ENCODE results near the gene OR1N2.

Gene OR1N2

GRCh38 chr9:122546196-122546595 is 6.7 kb upstream of the OR1N2 start:
- no peak for DNase-seq
- in situ Hi-C loops (cut with HindIII; ENCODE audit: low pct_ligation_motif_present, low sequenced_read_pairs) = no loop called here
- H3K27ac ChIP-seq = no peak overlapping the region
- no peak overlapping the region for H3K4me3 ChIP-seq (ENCODE audit: low read depth, low read length)
- H3K36me3 ChIP-seq (replicated peaks) = no peaks in the 10 kb centered on the region
- TF ChIP-seq, protein P1, sequence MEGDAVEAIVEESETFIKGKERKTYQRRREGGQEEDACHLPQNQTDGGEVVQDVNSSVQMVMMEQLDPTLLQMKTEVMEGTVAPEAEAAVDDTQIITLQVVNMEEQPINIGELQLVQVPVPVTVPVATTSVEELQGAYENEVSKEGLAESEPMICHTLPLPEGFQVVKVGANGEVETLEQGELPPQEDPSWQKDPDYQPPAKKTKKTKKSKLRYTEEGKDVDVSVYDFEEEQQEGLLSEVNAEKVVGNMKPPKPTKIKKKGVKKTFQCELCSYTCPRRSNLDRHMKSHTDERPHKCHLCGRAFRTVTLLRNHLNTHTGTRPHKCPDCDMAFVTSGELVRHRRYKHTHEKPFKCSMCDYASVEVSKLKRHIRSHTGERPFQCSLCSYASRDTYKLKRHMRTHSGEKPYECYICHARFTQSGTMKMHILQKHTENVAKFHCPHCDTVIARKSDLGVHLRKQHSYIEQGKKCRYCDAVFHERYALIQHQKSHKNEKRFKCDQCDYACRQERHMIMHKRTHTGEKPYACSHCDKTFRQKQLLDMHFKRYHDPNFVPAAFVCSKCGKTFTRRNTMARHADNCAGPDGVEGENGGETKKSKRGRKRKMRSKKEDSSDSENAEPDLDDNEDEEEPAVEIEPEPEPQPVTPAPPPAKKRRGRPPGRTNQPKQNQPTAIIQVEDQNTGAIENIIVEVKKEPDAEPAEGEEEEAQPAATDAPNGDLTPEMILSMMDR (IDR thresholded peaks at IDR 0.05; ENCODE audit: low read depth, low read length, missing control alignments) = no peak
- H3K27me3 ChIP-seq (replicated peaks) = no peaks in the 10 kb centered on the region

GRCh38 chr9:122551371-122551770 is 1.5 kb upstream of the OR1N2 start:
- Histone ChIP-seq H3K27ac (no peak overlapping the region), H3K36me3 (replicated peaks) (no peaks in the 10 kb centered on the region), H3K4me3 (ENCODE audit: low read depth, low read length) (no peak overlapping the region), H3K27me3 (replicated peaks) (no peaks in the 10 kb centered on the region)
- in situ Hi-C loops (cut with HindIII; ENCODE audit: low pct_ligation_motif_present, low sequenced_read_pairs) = no loop called here
- no peak for DNase-seq
- TF ChIP-seq, protein P1 (IDR thresholded peaks at IDR 0.05; ENCODE audit: low read depth, low read length, missing control alignments) = no peak

DNA sequence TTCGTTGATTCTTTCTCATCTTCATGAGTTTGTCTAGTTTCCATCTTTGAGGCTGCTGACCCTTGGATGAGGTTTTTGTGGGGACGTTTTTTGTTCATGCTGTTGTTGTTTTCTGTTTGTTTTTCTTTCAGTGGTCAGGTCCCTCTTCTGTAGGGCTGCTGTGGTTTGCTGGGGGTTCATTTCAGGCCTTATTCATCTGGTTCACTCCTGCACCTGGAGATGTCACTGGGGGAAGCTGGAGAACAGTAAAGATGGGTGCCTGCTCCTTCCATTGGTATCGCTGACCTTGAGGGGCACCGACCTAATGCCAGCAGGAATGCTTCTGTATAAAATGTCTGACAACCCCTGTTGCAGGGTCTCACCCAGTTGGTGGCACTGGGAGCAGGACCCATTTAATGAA is 8.5 kb downstream of the OR1N2 start:
- H3K4me3 ChIP-seq (ENCODE audit: low read depth, low read length) = no peak overlapping the region
- TF ChIP-seq, protein P1 (IDR thresholded peaks at IDR 0.05; ENCODE audit: low read depth, low read length, missing control alignments) = no peak

GRCh38 chr9:122562134-122562760 is 9.3 kb downstream of the OR1N2 start:
- no peak for DNase-seq
- in situ Hi-C loops (cut with HindIII; ENCODE audit: low pct_ligation_motif_present, low sequenced_read_pairs) = no loop called here
- Histone ChIP-seq H3K27me3 (replicated peaks) (no peaks in the 10 kb centered on the region), H3K4me3 (ENCODE audit: low read depth, low read length) (no peak overlapping the region), H3K36me3 (replicated peaks) (no peaks in the 10 kb centered on the region), H3K27ac (no peak overlapping the region)
- TF ChIP-seq, protein P1 (IDR thresholded peaks at IDR 0.05; ENCODE audit: low read depth, low read length, missing control alignments) = no peak

More for the DNA sequence above, 8.5 kb downstream of the OR1N2 start:
- no peak for DNase-seq
- no peaks in the 10 kb centered on the region for H3K27me3 ChIP-seq (replicated peaks)
- H3K36me3 ChIP-seq (replicated peaks) = no peaks in the 10 kb centered on the region
- in situ Hi-C loops (cut with HindIII; ENCODE audit: low pct_ligation_motif_present, low sequenced_read_pairs) = no loop called here
- no peak overlapping the region for H3K27ac ChIP-seq

- TF ChIP-seq, protein P1 (IDR thresholded peaks at IDR 0.05; ENCODE audit: low read depth, low read length, missing control alignments) = no peak
- Histone ChIP-seq H3K4me3 (ENCODE audit: low read depth, low read length) (no peak overlapping the region), H3K27me3 (replicated peaks) (no peaks in the 10 kb centered on the region), H3K27ac (no peak overlapping the region), H3K36me3 (replicated peaks) (no peaks in the 10 kb centered on the region)
- no peak for DNase-seq
- in situ Hi-C loops (cut with HindIII; ENCODE audit: low pct_ligation_motif_present, low sequenced_read_pairs) = no loop called here
Measured at GRCh38 chr9:122567901-122568300, 15.0 kb downstream of the OR1N2 start.

- TF ChIP-seq, protein P1 (IDR thresholded peaks at IDR 0.05; ENCODE audit: low read depth, low read length, missing control alignments) = no peak
- H3K36me3 ChIP-seq (replicated peaks) = no peaks in the 10 kb centered on the region
- H3K4me3 ChIP-seq (ENCODE audit: low read depth, low read length) = no peak overlapping the region
- in situ Hi-C loops (cut with HindIII; ENCODE audit: low pct_ligation_motif_present, low sequenced_read_pairs) = no loop called here
- H3K27ac ChIP-seq = no peak overlapping the region
- no peak for DNase-seq
- no peaks in the 10 kb centered on the region for H3K27me3 ChIP-seq (replicated peaks)
Measured at GRCh38 chr9:122572456-122572855, 19.5 kb downstream of the OR1N2 start.

Measured in brain microvascular endothelial cell (primary cell).